ENCODE data around the gene TBC1D19.

DNA sequence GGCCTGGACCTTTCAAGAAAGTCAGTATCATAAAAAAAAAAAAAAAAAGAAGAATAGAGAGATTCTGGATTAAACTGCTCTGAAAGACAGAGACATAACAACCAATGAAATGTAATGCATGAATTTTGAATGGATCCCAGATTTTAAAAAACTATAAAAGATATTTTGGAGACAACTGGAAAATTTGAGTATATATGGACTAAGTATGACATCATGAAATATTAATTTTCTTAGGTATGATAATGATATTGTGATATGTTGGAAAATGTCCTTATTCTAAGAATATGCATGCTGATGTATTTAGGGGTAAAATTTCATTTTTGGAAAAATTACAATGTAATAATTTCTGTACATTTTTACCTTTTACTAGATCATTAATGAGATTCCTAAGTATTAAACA is 52.6 kb downstream of the TBC1D19 start:
- TF ChIP-seq SPI1 (IDR thresholded peaks at IDR 0.05; ENCODE audit: borderline replicate concordance, low read depth) (no peak), POLR2AphosphoS5 (IDR thresholded peaks at IDR 0.05; ENCODE audit: low read depth) (no peak), GABPA (IDR thresholded peaks at IDR 0.05; ENCODE audit: low read depth) (no peak)
- TF ChIP-seq, protein P1, sequence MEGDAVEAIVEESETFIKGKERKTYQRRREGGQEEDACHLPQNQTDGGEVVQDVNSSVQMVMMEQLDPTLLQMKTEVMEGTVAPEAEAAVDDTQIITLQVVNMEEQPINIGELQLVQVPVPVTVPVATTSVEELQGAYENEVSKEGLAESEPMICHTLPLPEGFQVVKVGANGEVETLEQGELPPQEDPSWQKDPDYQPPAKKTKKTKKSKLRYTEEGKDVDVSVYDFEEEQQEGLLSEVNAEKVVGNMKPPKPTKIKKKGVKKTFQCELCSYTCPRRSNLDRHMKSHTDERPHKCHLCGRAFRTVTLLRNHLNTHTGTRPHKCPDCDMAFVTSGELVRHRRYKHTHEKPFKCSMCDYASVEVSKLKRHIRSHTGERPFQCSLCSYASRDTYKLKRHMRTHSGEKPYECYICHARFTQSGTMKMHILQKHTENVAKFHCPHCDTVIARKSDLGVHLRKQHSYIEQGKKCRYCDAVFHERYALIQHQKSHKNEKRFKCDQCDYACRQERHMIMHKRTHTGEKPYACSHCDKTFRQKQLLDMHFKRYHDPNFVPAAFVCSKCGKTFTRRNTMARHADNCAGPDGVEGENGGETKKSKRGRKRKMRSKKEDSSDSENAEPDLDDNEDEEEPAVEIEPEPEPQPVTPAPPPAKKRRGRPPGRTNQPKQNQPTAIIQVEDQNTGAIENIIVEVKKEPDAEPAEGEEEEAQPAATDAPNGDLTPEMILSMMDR (IDR thresholded peaks at IDR 0.05; ENCODE audit: insufficient read depth, low read length) = no peak
- TF ChIP-seq, protein P2, sequence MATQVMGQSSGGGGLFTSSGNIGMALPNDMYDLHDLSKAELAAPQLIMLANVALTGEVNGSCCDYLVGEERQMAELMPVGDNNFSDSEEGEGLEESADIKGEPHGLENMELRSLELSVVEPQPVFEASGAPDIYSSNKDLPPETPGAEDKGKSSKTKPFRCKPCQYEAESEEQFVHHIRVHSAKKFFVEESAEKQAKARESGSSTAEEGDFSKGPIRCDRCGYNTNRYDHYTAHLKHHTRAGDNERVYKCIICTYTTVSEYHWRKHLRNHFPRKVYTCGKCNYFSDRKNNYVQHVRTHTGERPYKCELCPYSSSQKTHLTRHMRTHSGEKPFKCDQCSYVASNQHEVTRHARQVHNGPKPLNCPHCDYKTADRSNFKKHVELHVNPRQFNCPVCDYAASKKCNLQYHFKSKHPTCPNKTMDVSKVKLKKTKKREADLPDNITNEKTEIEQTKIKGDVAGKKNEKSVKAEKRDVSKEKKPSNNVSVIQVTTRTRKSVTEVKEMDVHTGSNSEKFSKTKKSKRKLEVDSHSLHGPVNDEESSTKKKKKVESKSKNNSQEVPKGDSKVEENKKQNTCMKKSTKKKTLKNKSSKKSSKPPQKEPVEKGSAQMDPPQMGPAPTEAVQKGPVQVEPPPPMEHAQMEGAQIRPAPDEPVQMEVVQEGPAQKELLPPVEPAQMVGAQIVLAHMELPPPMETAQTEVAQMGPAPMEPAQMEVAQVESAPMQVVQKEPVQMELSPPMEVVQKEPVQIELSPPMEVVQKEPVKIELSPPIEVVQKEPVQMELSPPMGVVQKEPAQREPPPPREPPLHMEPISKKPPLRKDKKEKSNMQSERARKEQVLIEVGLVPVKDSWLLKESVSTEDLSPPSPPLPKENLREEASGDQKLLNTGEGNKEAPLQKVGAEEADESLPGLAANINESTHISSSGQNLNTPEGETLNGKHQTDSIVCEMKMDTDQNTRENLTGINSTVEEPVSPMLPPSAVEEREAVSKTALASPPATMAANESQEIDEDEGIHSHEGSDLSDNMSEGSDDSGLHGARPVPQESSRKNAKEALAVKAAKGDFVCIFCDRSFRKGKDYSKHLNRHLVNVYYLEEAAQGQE (IDR thresholded peaks at IDR 0.05; ENCODE audit: insufficient replicate concordance, low read depth) = no peak
